Stimulated activated naive CD8-positive, alpha-beta T cell treated with anti-CD3 and anti-CD28 coated beads, Interleukin-15, amount 100 ng/mL, for 72 hours (primary cell): ENCODE data around the gene HMGA1.
"Not testable (repeated sequence)": the region's sequence is repeated elsewhere in the genome, so short reads cannot be mapped to it uniquely, and the experiment has no call there.

Source experiments
- ATAC-seq: fragments of 150-1000 bp; cut with Tn5 transposase; 2 replicates; pipeline ENCODE4 v1.10.0; 2021; ENCODE audit warnings: mild to moderate bottlenecking, moderate library complexity
- DNase-seq, 2 donors: peaks; one replicate each; pipeline ENCODE4 v3.0.0; 2021 to 2022
- H3K27ac Mint-ChIP-seq, 2 donors: one replicate each; pipeline ENCODE4 v1.8.0; 2022; ENCODE audit warnings: mild to moderate bottlenecking in 2 of 2, mixed read lengths in 2 of 2, moderate library complexity in 2 of 2
- H3K27me3 Mint-ChIP-seq: one replicate; pipeline ENCODE4 v1.8.0; 2022; ENCODE audit warnings: mixed read lengths
- H3K4me1 Mint-ChIP-seq: one replicate; pipeline ENCODE4 v1.8.0; 2022; ENCODE audit warnings: mild to moderate bottlenecking, mixed read lengths
- H3K4me3 Mint-ChIP-seq, 2 donors: one replicate each; pipeline ENCODE4 v1.8.0; 2022; ENCODE audit warnings: mild to moderate bottlenecking in 2 of 2, mixed read lengths in 2 of 2, moderate library complexity in 1 of 2
- H3K9me3 Mint-ChIP-seq, 2 donors: one replicate each; pipeline ENCODE4 v1.8.0; 2022; ENCODE audit warnings: mixed read lengths in 2 of 2

HMGA1 gene

GRCh38 chr6:34243131-34243771 is 6.6 kb downstream of the HMGA1 start:
- Mint-ChIP-seq H3K27ac (peak overlapping the region; percentile 89 to 90), H3K4me1 (peaks cover 100% of the 10 kb centered on the region), H3K27me3 (no peaks in the 10 kb centered on the region)

GRCh38 chr6:34243901-34244884 is 7.5 kb downstream of the HMGA1 start:
- H3K27ac Mint-ChIP-seq = peak overlapping the region; percentile 52 to 67
- H3K27me3 Mint-ChIP-seq = no peaks in the 10 kb centered on the region
- no peaks in the 10 kb centered on the region for H3K9me3 Mint-ChIP-seq
- DNase-seq (peak in 1 of 2 donors; percentile 39), ATAC-seq (peak; percentile 5)
- no peak overlapping the region for H3K4me3 Mint-ChIP-seq
- peaks cover 94% of the 10 kb centered on the region for H3K4me1 Mint-ChIP-seq

More at GRCh38 chr6:34243131-34243771, 6.6 kb downstream of the HMGA1 start:
- Mint-ChIP-seq H3K9me3 (no peaks in the 10 kb centered on the region), H3K4me3 (peak overlapping the region; percentile 32 to 58)
- DNase-seq = no peak
- no peak for ATAC-seq

- Mint-ChIP-seq H3K27ac (peak overlapping the region in 1 of 2 donors; percentile 53), H3K4me1 (peaks cover 84% of the 10 kb centered on the region)
These were observed 8.5 kb downstream of the HMGA1 start for GRCh38 chr6:34245032-34245760.

GRCh38 chr6:34245761-34246140 is 9.1 kb downstream of the HMGA1 start:
- H3K27ac Mint-ChIP-seq, DNase-seq, ATAC-seq, H3K9me3 Mint-ChIP-seq, H3K27me3 Mint-ChIP-seq, H3K4me3 Mint-ChIP-seq: not testable (repeated sequence)
- peaks cover 79% of the 10 kb centered on the region for H3K4me1 Mint-ChIP-seq

More at GRCh38 chr6:34245032-34245760, 8.5 kb downstream of the HMGA1 start:
- not testable (repeated sequence) for DNase-seq, H3K27me3 Mint-ChIP-seq, ATAC-seq, H3K9me3 Mint-ChIP-seq
- H3K4me3 Mint-ChIP-seq = peak overlapping the region in 1 of 2 donors; percentile 12

GRCh38 chr6:34246249-34246562 is 9.5 kb downstream of the HMGA1 start:
- H3K4me1 Mint-ChIP-seq = peaks cover 74% of the 10 kb centered on the region
- ATAC-seq (no peak), DNase-seq (no peak)
- H3K27ac Mint-ChIP-seq = no peak overlapping the region
- no peaks in the 10 kb centered on the region for H3K9me3 Mint-ChIP-seq
- H3K27me3 Mint-ChIP-seq = no peaks in the 10 kb centered on the region
- H3K4me3 Mint-ChIP-seq = no peak overlapping the region

- DNase-seq (peak in 1 of 2 donors; percentile 60), ATAC-seq (peak; percentile 22)
- Mint-ChIP-seq H3K27ac (peak overlapping the region; percentile 13 to 50), H3K9me3 (no peaks in the 10 kb centered on the region), H3K27me3 (no peaks in the 10 kb centered on the region), H3K4me3 (peak overlapping the region; percentile 1 to 69), H3K4me1 (peaks cover 69% of the 10 kb centered on the region)
These were observed 10.1 kb downstream of the HMGA1 start for GRCh38 chr6:34246563-34247391.

- H3K9me3 Mint-ChIP-seq = no peaks in the 10 kb centered on the region
These were observed 11.0 kb downstream of the HMGA1 start for GRCh38 chr6:34247481-34248197.

GRCh38 chr6:34248198-34248726 is 11.6 kb downstream of the HMGA1 start:
- Mint-ChIP-seq H3K27me3 (peaks cover 8% of the 10 kb centered on the region), H3K9me3 (no peaks in the 10 kb centered on the region), H3K27ac (peak overlapping the region; percentile 86 to 91), H3K4me1 (peaks cover 54% of the 10 kb centered on the region), H3K4me3 (peak overlapping the region; percentile 83 to 86)
- peak; percentile 8 for ATAC-seq
- DNase-seq = peak in 1 of 2 donors; percentile 42

More at GRCh38 chr6:34247481-34248197, 11.0 kb downstream of the HMGA1 start:
- Mint-ChIP-seq H3K27me3 (peaks cover 4% of the 10 kb centered on the region), H3K4me1 (peaks cover 60% of the 10 kb centered on the region), H3K27ac (peak overlapping the region in 1 of 2 donors; percentile 82), H3K4me3 (peak overlapping the region; percentile 83 to 86)
- ATAC-seq = no peak
- DNase-seq = no peak

- Mint-ChIP-seq H3K27ac (peak within 1 kb of the TSS; percentile 86 to 91), H3K4me1 (peaks cover 47% of the 10 kb centered on the region), H3K9me3 (no peaks in the 10 kb centered on the region), H3K4me3 (peak within 1 kb of the TSS; percentile 83 to 86), H3K27me3 (peaks cover 8% of the 10 kb centered on the region)
- DNase-seq (peak; percentile 96 to 98), ATAC-seq (peak; percentile 85)
These were observed 12.2 kb downstream of the HMGA1 start, which contains the start of gene SMIM29 for GRCh38 chr6:34248727-34249468. TSS of gene SMIM29 (minus strand) at chr6:34249006. CDS start at chr6:34247791, 1,215 bp downstream.

- Mint-ChIP-seq H3K4me3 (peak overlapping the region; percentile 83 to 86), H3K27ac (peak overlapping the region; percentile 78 to 79), H3K9me3 (no peaks in the 10 kb centered on the region), H3K27me3 (peaks cover 8% of the 10 kb centered on the region), H3K4me1 (peaks cover 40% of the 10 kb centered on the region)
- DNase-seq (no peak), ATAC-seq (peak; percentile 64)
These were observed 13.0 kb downstream of the HMGA1 start for GRCh38 chr6:34249469-34250261.

- not testable (repeated sequence) for H3K27ac Mint-ChIP-seq, H3K4me3 Mint-ChIP-seq, H3K9me3 Mint-ChIP-seq, DNase-seq, H3K27me3 Mint-ChIP-seq, ATAC-seq
- peaks cover 12% of the 10 kb centered on the region for H3K4me1 Mint-ChIP-seq
These were observed 15.7 kb downstream of the HMGA1 start for GRCh38 chr6:34252395-34252794.

GRCh38 chr6:34259529-34260069 is 22.9 kb downstream of the HMGA1 start:
- ATAC-seq (no peak), DNase-seq (no peak)
- peak overlapping the region in 1 of 2 donors; percentile 34 for H3K27ac Mint-ChIP-seq
- H3K27me3 Mint-ChIP-seq = no peaks in the 10 kb centered on the region
- H3K4me3 Mint-ChIP-seq = no peak overlapping the region
- H3K4me1 Mint-ChIP-seq = no peaks in the 10 kb centered on the region
- H3K9me3 Mint-ChIP-seq = no peaks in the 10 kb centered on the region
